ENCODE measurements around the gene HOXC4. TPM values are rescaled to one million over a fixed set of nuclear protein-coding genes. Genes with fewer than 3 reads are reported as not detected.

The HOXC4 gene
- total and polyA plus RNA-seq, 2 donors (not counting 3 experiments of a cell fraction or from before 2014, with no cell fraction given), result 0.06 to 0.58 TPM

- Histone ChIP-seq H3K4me2 (ENCODE audit: insufficient read depth, low read length) (no peak overlapping the region), H3K27me3 (ENCODE audit: control insufficient read depth in 2 of 2, insufficient read depth in 2 of 2, low read length in 2 of 2) (peaks cover 84 to 97% of the 10 kb centered on the region in 2 experiments), H4K20me1 (replicated peaks; ENCODE audit: control insufficient read depth, extremely low read depth, insufficient read depth, low read length) (no peaks in the 10 kb centered on the region), H3K9ac (replicated peaks; ENCODE audit: extremely low read depth, insufficient read depth, low read length) (no peak overlapping the region), H3K27ac (ENCODE audit: insufficient read depth, low read depth, low read length) (no peak overlapping the region), H2AFZ (ENCODE audit: low read depth, low read length) (no peak overlapping the region), H3K4me1 (ENCODE audit: control insufficient read depth, extremely low read depth, insufficient read depth, low read length) (no peaks in the 10 kb centered on the region), H3K79me2 (ENCODE audit: control insufficient read depth, insufficient read depth, low read length) (no peaks in the 10 kb centered on the region), H3K9me1 (replicated peaks; ENCODE audit: control insufficient read depth, extremely low read depth, insufficient read depth, low read length) (no peaks in the 10 kb centered on the region), H3K36me3 (ENCODE audit: control insufficient read depth in 2 of 2, extremely low read depth in 1 of 2, insufficient read depth in 2 of 2, low read length in 2 of 2) (no peaks in the 10 kb centered on the region), H3K9me3 (replicated peaks; ENCODE audit: control insufficient read depth, insufficient read depth, low read length) (no peaks in the 10 kb centered on the region), H3K4me3 (replicated peaks in 1 of 3; ENCODE audit: insufficient read depth in 1 of 3, low read depth in 1 of 3, low read length in 3 of 3) (no peak overlapping the region)
- ChIA-PET CTCF (interaction anchor here (0.9 to 2.1 kb wide), 3 partner anchors 8 to 177 kb away, joined by 4 to 19 read pairs (median 5); partner anchors contain the start of gene HOXC5), POLR2A (no interaction called here)
- dilution Hi-C loops (cut with MboI; ENCODE audit: extremely low pct_ligation_motif_present, low sequenced_read_pairs) (no loop called here), intact Hi-C loops (cut with micrococcal nuclease) (no loop called here)
- FAIRE-seq, result no peak
- BruUV-seq (replicated peaks), result no TSS peak
- DNase-seq (ENCODE audit: low read depth, low spot score), result no peak
- TF ChIP-seq, protein P1, sequence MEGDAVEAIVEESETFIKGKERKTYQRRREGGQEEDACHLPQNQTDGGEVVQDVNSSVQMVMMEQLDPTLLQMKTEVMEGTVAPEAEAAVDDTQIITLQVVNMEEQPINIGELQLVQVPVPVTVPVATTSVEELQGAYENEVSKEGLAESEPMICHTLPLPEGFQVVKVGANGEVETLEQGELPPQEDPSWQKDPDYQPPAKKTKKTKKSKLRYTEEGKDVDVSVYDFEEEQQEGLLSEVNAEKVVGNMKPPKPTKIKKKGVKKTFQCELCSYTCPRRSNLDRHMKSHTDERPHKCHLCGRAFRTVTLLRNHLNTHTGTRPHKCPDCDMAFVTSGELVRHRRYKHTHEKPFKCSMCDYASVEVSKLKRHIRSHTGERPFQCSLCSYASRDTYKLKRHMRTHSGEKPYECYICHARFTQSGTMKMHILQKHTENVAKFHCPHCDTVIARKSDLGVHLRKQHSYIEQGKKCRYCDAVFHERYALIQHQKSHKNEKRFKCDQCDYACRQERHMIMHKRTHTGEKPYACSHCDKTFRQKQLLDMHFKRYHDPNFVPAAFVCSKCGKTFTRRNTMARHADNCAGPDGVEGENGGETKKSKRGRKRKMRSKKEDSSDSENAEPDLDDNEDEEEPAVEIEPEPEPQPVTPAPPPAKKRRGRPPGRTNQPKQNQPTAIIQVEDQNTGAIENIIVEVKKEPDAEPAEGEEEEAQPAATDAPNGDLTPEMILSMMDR (IDR thresholded peaks at IDR 0.05; ENCODE audit: extremely low read depth in 1 of 2, insufficient read depth in 1 of 2, low read depth in 1 of 2, low read length in 2 of 2), result no peak
These were observed 28.9 kb upstream of the HOXC4 start for GRCh38 chr12:54024581-54025305.

DNA sequence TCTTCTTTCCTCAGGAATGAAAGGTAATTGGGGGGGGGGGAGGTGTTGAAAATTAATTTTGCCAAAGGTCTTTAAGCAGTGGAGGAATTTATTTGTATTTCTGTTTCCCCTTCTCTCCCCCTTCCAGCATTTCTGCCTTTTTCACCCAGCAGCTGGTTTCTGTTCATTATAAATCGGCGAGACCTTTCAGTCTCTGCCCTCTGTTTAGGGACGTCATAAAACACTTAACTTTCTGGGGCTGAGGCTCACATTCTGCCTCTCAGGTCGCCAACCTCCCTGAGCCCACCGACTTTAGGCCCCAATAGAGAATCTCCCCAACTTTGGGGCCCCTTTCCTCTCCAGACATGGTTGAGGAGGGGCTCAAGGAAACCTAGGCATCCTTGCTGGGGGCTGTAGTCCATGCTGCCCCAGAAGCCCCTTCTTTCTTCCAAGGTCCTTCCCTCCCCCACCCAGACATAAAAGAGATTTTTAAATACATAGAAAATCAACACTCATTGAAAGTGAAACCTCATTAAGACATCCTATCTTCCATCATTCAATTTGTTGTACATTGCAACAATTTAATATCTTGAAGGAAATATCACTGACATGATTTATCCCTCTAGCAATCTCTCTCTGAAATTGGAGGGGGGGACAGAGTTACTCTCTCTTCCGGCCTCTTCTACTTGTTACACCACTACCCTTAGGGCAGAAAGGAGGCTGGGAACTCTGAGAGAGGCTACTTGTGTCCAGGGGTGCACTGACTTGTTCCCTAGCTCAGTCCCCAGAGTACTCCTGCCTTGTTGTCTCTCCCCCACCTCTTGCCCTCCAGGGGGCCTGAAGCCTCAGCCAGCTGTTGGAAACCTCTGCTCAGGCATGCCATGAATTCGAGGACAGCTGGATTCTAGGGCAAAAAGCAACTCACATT lies 27.9 kb upstream of the HOXC4 start:
- DNase-seq (ENCODE audit: low read depth, low spot score) (no peak), FAIRE-seq (no peak)
- Histone ChIP-seq H2AFZ (ENCODE audit: low read depth, low read length) (no peak overlapping the region), H3K9me1 (replicated peaks; ENCODE audit: control insufficient read depth, extremely low read depth, insufficient read depth, low read length) (no peaks in the 10 kb centered on the region), H3K36me3 (ENCODE audit: control insufficient read depth in 2 of 2, extremely low read depth in 1 of 2, insufficient read depth in 2 of 2, low read length in 2 of 2) (no peaks in the 10 kb centered on the region), H3K4me2 (ENCODE audit: insufficient read depth, low read length) (no peak overlapping the region), H3K4me3 (replicated peaks in 1 of 3; ENCODE audit: insufficient read depth in 1 of 3, low read depth in 1 of 3, low read length in 3 of 3) (no peak overlapping the region), H4K20me1 (replicated peaks; ENCODE audit: control insufficient read depth, extremely low read depth, insufficient read depth, low read length) (no peaks in the 10 kb centered on the region), H3K79me2 (ENCODE audit: control insufficient read depth, insufficient read depth, low read length) (no peaks in the 10 kb centered on the region), H3K9me3 (replicated peaks; ENCODE audit: control insufficient read depth, insufficient read depth, low read length) (no peaks in the 10 kb centered on the region), H3K4me1 (ENCODE audit: control insufficient read depth, extremely low read depth, insufficient read depth, low read length) (no peaks in the 10 kb centered on the region), H3K27ac (ENCODE audit: insufficient read depth, low read depth, low read length) (no peak overlapping the region), H3K9ac (replicated peaks; ENCODE audit: extremely low read depth, insufficient read depth, low read length) (no peak overlapping the region), H3K27me3 (ENCODE audit: control insufficient read depth in 2 of 2, insufficient read depth in 2 of 2, low read length in 2 of 2) (peaks cover 80 to 96% of the 10 kb centered on the region in 2 experiments)
- TF ChIP-seq JUN (IDR thresholded peaks at IDR 0.05; ENCODE audit: borderline replicate concordance, insufficient read depth, insufficient read length, low read depth) (no peak), GATA2 (IDR thresholded peaks at IDR 0.05; ENCODE audit: insufficient read depth, insufficient read length, low read depth, low read length) (no peak), POLR2A (IDR thresholded peaks at IDR 0.05; ENCODE audit: low read depth, low read length) (no peak), FOS (IDR thresholded peaks at IDR 0.05; ENCODE audit: borderline replicate concordance, insufficient read depth, low read length) (no peak), MAX (IDR thresholded peaks at IDR 0.05; ENCODE audit: insufficient read depth, insufficient read length) (no peak), EZH2 (IDR thresholded peaks at IDR 0.05; ENCODE audit: borderline replicate concordance, low read depth, low read length, severe bottlenecking) (no peak), MYC (IDR thresholded peaks at IDR 0.05; ENCODE audit: low read depth, low read length) (no peak), POLR2AphosphoS5 (IDR thresholded peaks at IDR 0.05; ENCODE audit: insufficient read depth, low read depth, low read length) (no peak)
- TF ChIP-seq, protein P1 (IDR thresholded peaks at IDR 0.05; ENCODE audit: extremely low read depth in 1 of 2, insufficient read depth in 1 of 2, low read depth in 1 of 2, low read length in 2 of 2), result no peak
- intact Hi-C loops (cut with micrococcal nuclease), result no loop called here
- dilution Hi-C loops (cut with MboI; ENCODE audit: extremely low pct_ligation_motif_present, low sequenced_read_pairs), result no loop called here
- CTCF ChIA-PET, result interaction anchor here (1.4 kb wide), 1 partner anchor 20 kb away, joined by 4 read pairs; no protein-coding TSS in a partner anchor
- BruUV-seq (replicated peaks), result no TSS peak
- POLR2A ChIA-PET, result interaction anchor here (0.7 kb wide), 1 partner anchor 123 kb away, joined by 4 read pairs; no protein-coding TSS in a partner anchor
